Neural progenitor cell (in vitro differentiated cells): Measurements from ENCODE around the gene WDR37. TPM values are rescaled to one million over a fixed set of nuclear protein-coding genes. Genes with fewer than 3 reads are reported as not detected.

Experiments used
- DNase-seq: peaks from one replicate; pipeline ENCODE4 v3.0.0-alpha.2; 2016; ENCODE audit warnings: low spot score
- H2AFZ ChIP-seq: fragments of 200-600 bp; sonication (generic); replicated peaks from 2 replicates; pipeline ENCODE4 v1.6.1; 2016; ENCODE audit warnings: antibody characterized with exemption
- H3F3A ChIP-seq: fragments of 200-600 bp; sonication (generic); 2 replicates; pipeline ENCODE4 v1.6.1; 2016; ENCODE audit warnings: antibody characterized with exemption, low read depth
- H3K27ac ChIP-seq: fragments of 200-600 bp; sonication (generic); 2 replicates; pipeline ENCODE4 v1.5.1; 2016; ENCODE audit warnings: mild to moderate bottlenecking
- H3K27me3 ChIP-seq: fragments of 200-600 bp; sonication (generic); 2 replicates; pipeline ENCODE4 v1.6.1; 2016; ENCODE audit warnings: mild to moderate bottlenecking, moderate library complexity
- H3K36me3 ChIP-seq: fragments of 200-600 bp; sonication (generic); 2 replicates; pipeline ENCODE4 v1.5.1; 2016
- H3K4me1 ChIP-seq: fragments of 200-600 bp; sonication (generic); 2 replicates; pipeline ENCODE4 v1.6.1; 2016; ENCODE audit warnings: mixed run types
- H3K4me2 ChIP-seq: fragments of 200-600 bp; sonication (generic); 2 replicates; pipeline ENCODE4 v1.6.1; 2016
- H3K4me3 ChIP-seq: fragments of 200-600 bp; sonication (generic); 2 replicates; pipeline ENCODE4 v1.5.1; 2016
- H3K79me2 ChIP-seq: fragments of 200-600 bp; sonication (generic); 2 replicates; pipeline ENCODE4 v1.6.1; 2016; ENCODE audit warnings: low read depth
- H3K9ac ChIP-seq: fragments of 200-600 bp; sonication (generic); 2 replicates; pipeline ENCODE4 v1.6.1; 2016
- H3K9me3 ChIP-seq: fragments of 200-600 bp; sonication (generic); 2 replicates; pipeline ENCODE4 v1.5.1; 2016; ENCODE audit warnings: low read depth
- H4K20me1 ChIP-seq: fragments of 200-600 bp; sonication (generic); 2 replicates; pipeline ENCODE4 v1.6.1; 2016; ENCODE audit warnings: low read depth
- H3K27ac Mint-ChIP-seq: 3 replicates; pipeline ENCODE4 v1.8.0; 2021; ENCODE audit warnings: mixed read lengths
- H3K27me3 Mint-ChIP-seq: 2 replicates; pipeline ENCODE4 v1.8.0; 2022; ENCODE audit warnings: low read depth, mild to moderate bottlenecking, inconsistent platforms, moderate library complexity, mixed read lengths; ENCODE audit not compliant: insufficient read depth
- H3K36me3 Mint-ChIP-seq: 3 replicates; pipeline ENCODE4 v1.8.0; 2021; ENCODE audit warnings: mixed read lengths
- H3K4me1 Mint-ChIP-seq: 3 replicates; pipeline ENCODE4 v1.8.0; 2021; ENCODE audit warnings: mixed read lengths
- H3K4me3 Mint-ChIP-seq: 3 replicates; pipeline ENCODE4 v1.8.0; 2021; ENCODE audit warnings: mild to moderate bottlenecking, moderate library complexity, mixed read lengths
- H3K9me3 Mint-ChIP-seq: 3 replicates; pipeline ENCODE4 v1.8.0; 2020; ENCODE audit warnings: mixed read lengths
- EZH2 ChIP-seq: fragments of 200-600 bp; sonication (generic); IDR thresholded peaks from 2 replicates; pipeline ENCODE4 v1.6.1; 2017; ENCODE audit warnings: antibody characterized with exemption, mild to moderate bottlenecking, moderate library complexity
- EZH2phosphoT487 ChIP-seq: fragments of 200-600 bp; sonication (generic); IDR thresholded peaks from 2 replicates; pipeline ENCODE4 v1.6.1; 2017; ENCODE audit warnings: antibody characterized with exemption
- total RNA-seq: library from RNA; depleted of rRNA; stranded (reverse); fragments of >200 nt; gene quantifications from 2 replicates; pipeline ENCODE4 v1.2.3, GENCODE V29; 2015; ENCODE audit warnings: low replicate concordance
- TF ChIP-seq, protein P1 (sequence below): fragments of 200-600 bp; sonication (generic); IDR thresholded peaks from 2 replicates; pipeline ENCODE4 v1.5.1; 2017; ENCODE audit warnings: antibody characterized with exemption, mild to moderate bottlenecking

The WDR37 gene
- total RNA-seq, 1 donor from 2014 or later: 14.7 TPM

DNA sequence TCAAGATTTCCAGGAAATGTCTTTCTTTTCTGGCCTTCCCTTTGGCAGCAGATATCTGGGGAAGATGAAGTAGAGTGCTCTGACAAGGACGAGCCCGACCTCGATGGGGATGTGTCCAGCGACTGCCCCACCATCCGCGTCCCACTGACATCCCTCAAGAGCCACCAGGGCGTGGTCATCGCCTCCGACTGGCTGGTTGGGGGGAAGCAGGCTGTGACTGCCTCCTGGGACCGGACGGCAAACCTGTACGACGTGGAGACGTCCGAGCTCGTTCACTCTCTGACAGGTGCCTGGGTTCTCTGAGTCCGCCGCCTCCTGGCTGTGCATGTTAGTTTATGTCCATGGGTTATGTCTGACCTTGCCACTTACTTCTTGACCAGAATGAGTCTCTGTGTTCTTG, 47.4 kb downstream of the WDR37 start:
- no peak overlapping the region for H3K27ac Mint-ChIP-seq
- Histone ChIP-seq H3K4me2 (no peak overlapping the region), H3K36me3 (no peaks in the 10 kb centered on the region), H3K4me1 (no peaks in the 10 kb centered on the region), H4K20me1 (no peaks in the 10 kb centered on the region), H3K27me3 (no peaks in the 10 kb centered on the region), H3K9ac (no peak overlapping the region), H3K27ac (no peak overlapping the region), H3K9me3 (no peaks in the 10 kb centered on the region), H3K79me2 (no peaks in the 10 kb centered on the region), H3F3A (peaks cover 4% of the 10 kb centered on the region), H3K4me3 (no peak overlapping the region), H2AFZ (no peak overlapping the region)
- no peaks in the 10 kb centered on the region for H3K27me3 Mint-ChIP-seq
- TF ChIP-seq, protein P1, sequence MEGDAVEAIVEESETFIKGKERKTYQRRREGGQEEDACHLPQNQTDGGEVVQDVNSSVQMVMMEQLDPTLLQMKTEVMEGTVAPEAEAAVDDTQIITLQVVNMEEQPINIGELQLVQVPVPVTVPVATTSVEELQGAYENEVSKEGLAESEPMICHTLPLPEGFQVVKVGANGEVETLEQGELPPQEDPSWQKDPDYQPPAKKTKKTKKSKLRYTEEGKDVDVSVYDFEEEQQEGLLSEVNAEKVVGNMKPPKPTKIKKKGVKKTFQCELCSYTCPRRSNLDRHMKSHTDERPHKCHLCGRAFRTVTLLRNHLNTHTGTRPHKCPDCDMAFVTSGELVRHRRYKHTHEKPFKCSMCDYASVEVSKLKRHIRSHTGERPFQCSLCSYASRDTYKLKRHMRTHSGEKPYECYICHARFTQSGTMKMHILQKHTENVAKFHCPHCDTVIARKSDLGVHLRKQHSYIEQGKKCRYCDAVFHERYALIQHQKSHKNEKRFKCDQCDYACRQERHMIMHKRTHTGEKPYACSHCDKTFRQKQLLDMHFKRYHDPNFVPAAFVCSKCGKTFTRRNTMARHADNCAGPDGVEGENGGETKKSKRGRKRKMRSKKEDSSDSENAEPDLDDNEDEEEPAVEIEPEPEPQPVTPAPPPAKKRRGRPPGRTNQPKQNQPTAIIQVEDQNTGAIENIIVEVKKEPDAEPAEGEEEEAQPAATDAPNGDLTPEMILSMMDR: no peak
- TF ChIP-seq EZH2 (no peak), EZH2phosphoT487 (no peak)
- peaks cover 50% of the 10 kb centered on the region for H3K36me3 Mint-ChIP-seq
- H3K9me3 Mint-ChIP-seq: no peaks in the 10 kb centered on the region
- no peak overlapping the region for H3K4me3 Mint-ChIP-seq
- peaks cover 2% of the 10 kb centered on the region for H3K4me1 Mint-ChIP-seq
- DNase-seq: no peak

DNA sequence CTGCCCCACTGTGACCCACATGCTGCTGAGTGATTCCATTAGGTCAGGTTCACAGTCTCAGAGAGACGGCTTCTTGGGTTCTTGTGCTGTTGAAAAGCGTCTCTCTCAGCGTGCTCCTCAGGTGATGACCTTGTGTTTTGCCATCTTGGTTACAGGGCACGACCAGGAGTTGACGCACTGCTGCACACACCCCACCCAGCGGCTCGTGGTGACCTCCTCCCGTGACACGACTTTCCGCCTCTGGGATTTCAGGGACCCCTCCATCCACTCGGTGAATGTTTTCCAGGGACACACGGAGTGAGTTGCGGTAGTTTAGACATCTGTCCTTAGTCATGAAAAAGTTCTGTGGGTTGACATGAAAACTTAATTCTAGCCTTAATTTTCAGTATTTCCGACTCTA, 48.8 kb downstream of the WDR37 start:
- Histone ChIP-seq H4K20me1 (no peaks in the 10 kb centered on the region), H3F3A (peaks cover 4% of the 10 kb centered on the region), H3K36me3 (no peaks in the 10 kb centered on the region), H2AFZ (no peak overlapping the region), H3K4me1 (no peaks in the 10 kb centered on the region), H3K4me2 (no peak overlapping the region), H3K27me3 (no peaks in the 10 kb centered on the region), H3K9me3 (no peaks in the 10 kb centered on the region), H3K9ac (no peak overlapping the region), H3K4me3 (no peak overlapping the region), H3K79me2 (no peaks in the 10 kb centered on the region), H3K27ac (no peak overlapping the region)
- no peaks in the 10 kb centered on the region for H3K9me3 Mint-ChIP-seq
- H3K27ac Mint-ChIP-seq: no peak overlapping the region
- peaks cover 2% of the 10 kb centered on the region for H3K4me1 Mint-ChIP-seq
- no peak for DNase-seq
- H3K4me3 Mint-ChIP-seq: no peak overlapping the region
- peaks cover 52% of the 10 kb centered on the region for H3K36me3 Mint-ChIP-seq
- no peaks in the 10 kb centered on the region for H3K27me3 Mint-ChIP-seq
- TF ChIP-seq EZH2phosphoT487 (no peak), EZH2 (no peak)
- TF ChIP-seq, protein P1: no peak

DNA sequence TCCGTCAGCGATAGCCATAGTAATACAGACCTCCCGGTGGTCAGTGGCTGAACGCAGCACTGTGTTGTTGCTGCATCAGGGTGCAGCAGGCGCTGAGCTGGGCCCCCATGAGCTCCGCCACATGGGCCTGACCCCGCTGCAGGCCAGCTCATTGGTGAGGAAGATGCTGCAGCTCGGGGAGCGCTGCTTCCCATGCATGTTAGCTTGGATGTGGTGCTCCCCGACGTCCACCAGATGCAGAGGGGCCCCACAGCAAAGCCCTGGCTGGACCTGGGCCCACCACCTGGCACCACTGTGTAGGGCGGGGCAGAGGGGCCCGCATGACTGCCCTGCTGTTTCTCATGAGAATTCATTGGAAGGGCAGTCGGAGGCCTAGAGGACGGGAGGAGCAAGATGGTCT, 50.8 kb downstream of the WDR37 start:
- Histone ChIP-seq H2AFZ (no peak overlapping the region), H3K4me3 (no peak overlapping the region), H3K27ac (no peak overlapping the region), H3K9me3 (no peaks in the 10 kb centered on the region), H3K79me2 (peaks cover 3% of the 10 kb centered on the region), H3K36me3 (no peaks in the 10 kb centered on the region), H3F3A (no peaks in the 10 kb centered on the region), H3K27me3 (no peaks in the 10 kb centered on the region), H3K4me2 (no peak overlapping the region), H4K20me1 (peaks cover 2% of the 10 kb centered on the region), H3K4me1 (no peaks in the 10 kb centered on the region), H3K9ac (no peak overlapping the region)
- peaks cover 9% of the 10 kb centered on the region for H3K4me1 Mint-ChIP-seq
- H3K9me3 Mint-ChIP-seq: no peaks in the 10 kb centered on the region
- H3K4me3 Mint-ChIP-seq: no peak overlapping the region
- DNase-seq: no peak
- peak overlapping the region; percentile 19 for H3K27ac Mint-ChIP-seq
- TF ChIP-seq EZH2phosphoT487 (no peak), EZH2 (no peak)
- TF ChIP-seq, protein P1: no peak
- H3K36me3 Mint-ChIP-seq: peaks cover 55% of the 10 kb centered on the region
- peaks cover 3% of the 10 kb centered on the region for H3K27me3 Mint-ChIP-seq
